ENCODE measurements around the gene BNIP5.

BNIP5 gene

DNA sequence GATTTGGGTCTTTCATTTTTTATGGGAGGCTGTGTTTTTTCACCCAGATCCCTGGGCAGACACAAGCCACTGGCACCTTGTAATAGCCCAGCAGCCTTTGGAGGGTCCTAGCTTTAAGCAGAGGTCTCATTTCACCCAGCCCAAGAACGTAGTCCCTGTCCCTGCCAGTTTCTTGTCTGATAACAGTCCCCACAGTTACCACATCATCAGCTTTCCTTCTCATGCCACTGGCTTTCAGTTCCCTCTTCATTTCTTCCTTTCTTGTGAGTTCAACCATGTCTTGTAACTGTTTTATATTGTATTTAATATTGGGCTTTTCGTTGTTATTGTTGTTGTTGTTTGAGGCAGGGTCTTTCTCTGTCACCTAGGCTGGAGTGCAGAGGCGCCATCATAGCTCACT, 56.2 kb downstream of the BNIP5 start:
- ATAC-seq (ENCODE audit: low read depth) (no peak), DNase-seq (ENCODE audit: low spot score) (no peak)
- no peak overlapping the region for H3K4me3 ChIP-seq (ENCODE audit: severe bottlenecking)
- no peak for TF ChIP-seq CTCF (IDR thresholded peaks at IDR 0.05; ENCODE audit: poor library complexity, severe bottlenecking)
- H3K36me3 ChIP-seq (ENCODE audit: low read depth), result no peaks in the 10 kb centered on the region
- peaks cover 3% of the 10 kb centered on the region for H3K27me3 ChIP-seq (ENCODE audit: insufficient read depth, poor library complexity, severe bottlenecking)
- H3K4me1 ChIP-seq (ENCODE audit: insufficient read depth, poor library complexity, severe bottlenecking), result no peaks in the 10 kb centered on the region
- H3K9me3 ChIP-seq (ENCODE audit: severe bottlenecking), result no peaks in the 10 kb centered on the region
- no peak overlapping the region for H3K27ac ChIP-seq (ENCODE audit: poor library complexity, severe bottlenecking)

DNA sequence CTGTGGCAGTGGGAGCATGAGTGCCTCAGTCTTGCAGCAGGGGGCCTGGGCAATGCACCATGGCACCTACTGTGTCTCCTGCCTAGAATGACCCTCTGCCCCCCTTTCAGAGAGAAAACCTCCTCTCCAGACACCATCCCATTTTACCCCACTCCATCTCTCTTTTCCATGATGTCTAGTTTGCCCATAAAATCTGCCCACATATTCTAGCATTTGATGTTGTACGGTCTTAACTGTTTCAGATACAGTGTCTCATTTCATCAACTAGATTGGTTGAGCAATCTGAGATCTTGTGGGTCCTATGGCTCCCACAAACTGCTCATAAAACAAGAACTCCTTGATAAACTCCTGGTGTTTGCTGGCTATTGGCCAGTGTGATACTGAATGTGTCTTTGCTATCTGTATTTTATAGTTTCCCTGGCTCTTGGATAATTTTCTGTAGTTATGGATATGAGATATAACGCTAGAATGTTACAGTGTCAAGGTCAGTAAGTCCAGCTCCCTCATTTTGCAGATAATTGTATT, 58.7 kb downstream of the BNIP5 start:
- Histone ChIP-seq H3K9me3 (ENCODE audit: severe bottlenecking) (no peaks in the 10 kb centered on the region), H3K27me3 (ENCODE audit: insufficient read depth, poor library complexity, severe bottlenecking) (peaks cover 3% of the 10 kb centered on the region), H3K27ac (ENCODE audit: poor library complexity, severe bottlenecking) (no peak overlapping the region), H3K36me3 (ENCODE audit: low read depth) (no peaks in the 10 kb centered on the region), H3K4me1 (ENCODE audit: insufficient read depth, poor library complexity, severe bottlenecking) (no peaks in the 10 kb centered on the region), H3K4me3 (ENCODE audit: severe bottlenecking) (no peak overlapping the region)
- no peak for TF ChIP-seq CTCF (IDR thresholded peaks at IDR 0.05; ENCODE audit: poor library complexity, severe bottlenecking)
- DNase-seq (ENCODE audit: low spot score) (no peak), ATAC-seq (ENCODE audit: low read depth) (no peak)

DNA sequence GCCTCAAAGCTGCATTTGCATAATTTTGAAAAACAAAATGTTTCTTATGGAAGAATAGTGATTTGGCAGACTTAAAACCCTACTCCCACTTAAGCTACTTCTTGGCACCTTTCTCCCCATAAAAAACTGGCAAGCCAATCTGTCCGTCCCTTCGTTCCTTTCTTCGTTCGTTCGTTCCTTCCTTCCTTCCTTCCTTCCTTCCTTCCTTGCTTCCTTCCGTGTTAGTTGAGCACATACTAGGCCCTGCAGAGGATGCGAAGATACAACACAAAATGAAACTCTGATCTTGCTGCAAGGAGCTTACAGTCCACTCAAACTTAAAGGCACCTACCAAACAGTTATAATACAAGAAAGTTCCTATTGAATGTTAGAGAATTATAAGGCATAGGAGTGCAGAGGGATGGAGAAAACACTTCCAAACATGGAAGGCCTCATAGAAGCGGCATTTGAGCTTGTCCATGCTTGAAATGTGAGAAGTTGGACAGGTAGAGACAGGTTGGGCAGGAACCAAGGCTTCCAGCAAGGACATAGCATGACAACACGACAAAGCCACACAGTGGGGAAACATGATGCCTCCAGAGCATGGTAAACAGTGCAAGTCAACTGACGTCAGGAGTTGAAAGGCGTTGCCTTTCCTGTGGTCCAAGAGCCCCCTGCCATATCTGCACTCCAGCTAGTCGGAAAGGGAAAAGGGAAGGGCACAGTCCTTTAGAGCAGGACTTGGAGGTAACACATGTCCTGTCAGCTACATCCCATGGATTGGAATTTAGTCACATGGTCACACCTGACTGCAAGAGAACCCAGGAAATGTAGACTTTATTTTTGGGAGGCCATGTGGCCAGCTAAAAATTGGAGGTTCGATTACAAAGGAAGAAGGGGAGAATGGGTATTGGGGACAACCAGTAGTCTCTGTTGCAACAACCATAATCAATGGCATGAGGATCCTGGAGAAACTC, 59.8 kb downstream of the BNIP5 start:
- no peaks in the 10 kb centered on the region for H3K9me3 ChIP-seq (ENCODE audit: severe bottlenecking)
- no peak for TF ChIP-seq CTCF (IDR thresholded peaks at IDR 0.05; ENCODE audit: poor library complexity, severe bottlenecking)
- H3K4me1 ChIP-seq (ENCODE audit: insufficient read depth, poor library complexity, severe bottlenecking), result no peaks in the 10 kb centered on the region
- H3K27me3 ChIP-seq (ENCODE audit: insufficient read depth, poor library complexity, severe bottlenecking), result no peaks in the 10 kb centered on the region
- H3K4me3 ChIP-seq (ENCODE audit: severe bottlenecking), result no peak overlapping the region
- H3K27ac ChIP-seq (ENCODE audit: poor library complexity, severe bottlenecking), result no peak overlapping the region
- DNase-seq (ENCODE audit: low spot score) (no peak), ATAC-seq (ENCODE audit: low read depth) (no peak)
- no peaks in the 10 kb centered on the region for H3K36me3 ChIP-seq (ENCODE audit: low read depth)

- ATAC-seq (ENCODE audit: low read depth), result no peak
- no peak overlapping the region for H3K27ac ChIP-seq (ENCODE audit: poor library complexity, severe bottlenecking)
- H3K36me3 ChIP-seq (ENCODE audit: low read depth), result no peaks in the 10 kb centered on the region
- no peak for TF ChIP-seq CTCF (IDR thresholded peaks at IDR 0.05; ENCODE audit: poor library complexity, severe bottlenecking)
- DNase-seq (ENCODE audit: low spot score), result no peak
- no peaks in the 10 kb centered on the region for H3K4me1 ChIP-seq (ENCODE audit: insufficient read depth, poor library complexity, severe bottlenecking)
- no peaks in the 10 kb centered on the region for H3K9me3 ChIP-seq (ENCODE audit: severe bottlenecking)
- H3K4me3 ChIP-seq (ENCODE audit: severe bottlenecking), result no peak overlapping the region
- H3K27me3 ChIP-seq (ENCODE audit: insufficient read depth, poor library complexity, severe bottlenecking), result no peaks in the 10 kb centered on the region
Measured at GRCh38 chr6:36273802-36274514, 62.7 kb downstream of the BNIP5 start.

Measured in RWPE2 (cell line).